ENCODE data around the gene UMPS.

The UMPS gene

GRCh38 chr3:124730129-124730940 is at the start of gene UMPS:
Gene UMPS (plus strand): TSS chr3:124730452. CDS start chr3:124730472, 20 bp downstream.
- peak within 1 kb of the TSS; percentile 100 for H3K4me3 ChIP-seq (ENCODE audit: low read depth, low read length)
- ChIA-PET POLR2A (interaction anchor here (0.8 kb wide), 1 partner anchor 10 kb away, joined by 3 read pairs; no protein-coding TSS in a partner anchor), CTCF (interaction anchor here (1.0 to 2.8 kb wide), 8 partner anchors 8 to 171 kb away, joined by 3 to 14 read pairs (median 6); no protein-coding TSS in a partner anchor)
- TF ChIP-seq, protein P1, sequence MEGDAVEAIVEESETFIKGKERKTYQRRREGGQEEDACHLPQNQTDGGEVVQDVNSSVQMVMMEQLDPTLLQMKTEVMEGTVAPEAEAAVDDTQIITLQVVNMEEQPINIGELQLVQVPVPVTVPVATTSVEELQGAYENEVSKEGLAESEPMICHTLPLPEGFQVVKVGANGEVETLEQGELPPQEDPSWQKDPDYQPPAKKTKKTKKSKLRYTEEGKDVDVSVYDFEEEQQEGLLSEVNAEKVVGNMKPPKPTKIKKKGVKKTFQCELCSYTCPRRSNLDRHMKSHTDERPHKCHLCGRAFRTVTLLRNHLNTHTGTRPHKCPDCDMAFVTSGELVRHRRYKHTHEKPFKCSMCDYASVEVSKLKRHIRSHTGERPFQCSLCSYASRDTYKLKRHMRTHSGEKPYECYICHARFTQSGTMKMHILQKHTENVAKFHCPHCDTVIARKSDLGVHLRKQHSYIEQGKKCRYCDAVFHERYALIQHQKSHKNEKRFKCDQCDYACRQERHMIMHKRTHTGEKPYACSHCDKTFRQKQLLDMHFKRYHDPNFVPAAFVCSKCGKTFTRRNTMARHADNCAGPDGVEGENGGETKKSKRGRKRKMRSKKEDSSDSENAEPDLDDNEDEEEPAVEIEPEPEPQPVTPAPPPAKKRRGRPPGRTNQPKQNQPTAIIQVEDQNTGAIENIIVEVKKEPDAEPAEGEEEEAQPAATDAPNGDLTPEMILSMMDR (IDR thresholded peaks at IDR 0.05; ENCODE audit: insufficient read depth, low read length, missing control alignments), result no peak
- DNase-seq (ENCODE audit: low read depth, low spot score), result no peak

DNA sequence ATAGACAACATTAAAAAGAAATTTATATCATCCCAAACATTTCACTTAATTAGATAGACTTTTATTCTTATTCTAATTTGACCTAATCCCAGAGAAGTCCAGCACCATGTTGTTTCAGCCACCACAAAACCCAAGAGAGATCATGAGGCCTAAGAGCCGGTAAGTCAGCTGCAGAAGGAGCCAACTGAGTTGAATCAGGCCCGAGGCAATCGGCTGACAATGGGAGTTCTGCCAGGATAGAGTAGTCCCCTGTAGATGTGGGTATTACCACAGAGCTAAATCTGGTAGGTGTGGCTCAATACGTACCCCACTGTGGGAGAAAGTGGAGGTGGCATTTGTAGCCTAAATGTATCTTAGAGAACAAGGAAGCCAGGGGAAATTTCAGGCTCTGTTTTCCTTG is 49.7 kb upstream of the UMPS start:
- ChIA-PET POLR2A (no interaction called here), CTCF (interaction anchor here (1.4 to 16.5 kb wide), 4 partner anchors 7 to 114 kb away, joined by 3 to 776 read pairs (median 36); no protein-coding TSS in a partner anchor)
- DNase-seq (ENCODE audit: low read depth, low spot score), result no peak
- H3K4me3 ChIP-seq (ENCODE audit: low read depth, low read length), result no peak overlapping the region
- TF ChIP-seq, protein P1 (IDR thresholded peaks at IDR 0.05; ENCODE audit: insufficient read depth, low read length, missing control alignments), result no peak

- POLR2A ChIA-PET, result no interaction called here
- TF ChIP-seq, protein P1 (IDR thresholded peaks at IDR 0.05; ENCODE audit: insufficient read depth, low read length, missing control alignments), result no peak
- DNase-seq (ENCODE audit: low read depth, low spot score), result no peak
- CTCF ChIA-PET, result interaction anchor here (16.5 kb wide), 1 partner anchor 116 kb away, joined by 776 read pairs; no protein-coding TSS in a partner anchor
- H3K4me3 ChIP-seq (ENCODE audit: low read depth, low read length), result no peak overlapping the region
Observed at GRCh38 chr3:124682263-124682662, 48.0 kb upstream of the UMPS start.

DNA sequence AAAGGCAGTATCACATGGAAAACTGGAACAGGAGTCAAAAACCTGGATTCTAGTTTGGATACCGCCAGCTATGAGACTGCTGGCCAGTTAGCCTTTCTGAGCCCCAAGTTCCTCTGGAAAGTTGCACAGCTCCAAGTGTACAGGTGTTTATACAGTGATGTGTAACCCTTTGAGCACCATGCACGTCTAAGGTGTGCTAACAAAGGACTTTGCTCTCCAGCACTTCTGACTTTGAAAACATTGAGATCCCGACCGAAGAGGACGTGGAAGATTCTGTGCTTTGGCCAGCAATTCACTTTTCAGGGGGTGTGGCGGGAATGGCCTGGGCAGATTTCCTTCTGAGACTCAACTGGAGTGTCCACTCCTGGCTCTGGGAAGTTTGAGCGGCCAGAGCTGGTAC is 45.8 kb upstream of the UMPS start:
- H3K4me3 ChIP-seq (ENCODE audit: low read depth, low read length), result no peak overlapping the region
- DNase-seq (ENCODE audit: low read depth, low spot score), result no peak
- TF ChIP-seq, protein P1 (IDR thresholded peaks at IDR 0.05; ENCODE audit: insufficient read depth, low read length, missing control alignments), result no peak
- ChIA-PET POLR2A (no interaction called here), CTCF (interaction anchor here (1.3 to 16.5 kb wide), 3 partner anchors 14 to 118 kb away, joined by 5 to 776 read pairs (median 6); no protein-coding TSS in a partner anchor)

GRCh38 chr3:124685067-124685466 is 45.2 kb upstream of the UMPS start:
- H3K4me3 ChIP-seq (ENCODE audit: low read depth, low read length), result no peak overlapping the region
- no peak for DNase-seq (ENCODE audit: low read depth, low spot score)
- TF ChIP-seq, protein P1 (IDR thresholded peaks at IDR 0.05; ENCODE audit: insufficient read depth, low read length, missing control alignments), result no peak
- ChIA-PET CTCF (interaction anchor here (1.9 to 16.5 kb wide), 2 partner anchors 20 to 118 kb away, joined by 6 to 776 read pairs; no protein-coding TSS in a partner anchor), POLR2A (no interaction called here)

- POLR2A ChIA-PET, result no interaction called here
- no peak for DNase-seq (ENCODE audit: low read depth, low spot score)
- CTCF ChIA-PET, result interaction anchor here (1.2 to 16.5 kb wide), 4 partner anchors 15 to 119 kb away, joined by 3 to 776 read pairs (median 64); no protein-coding TSS in a partner anchor
- H3K4me3 ChIP-seq (ENCODE audit: low read depth, low read length), result no peak overlapping the region
- TF ChIP-seq, protein P1 (IDR thresholded peaks at IDR 0.05; ENCODE audit: insufficient read depth, low read length, missing control alignments), result no peak
Observed at GRCh38 chr3:124685481-124685880, 44.8 kb upstream of the UMPS start.

Data from AG04449 (cell line).